GM21576 (cell line): ENCODE measurements around the gene RUSC1.

Experiments used
- ATAC-seq: cut with Tn5 transposase; IDR thresholded peaks from one replicate; pipeline ENCODE4 v1.9.1; 2021; ENCODE audit warnings: mild to moderate bottlenecking, moderate library complexity; ENCODE audit not compliant: unreplicated experiment

Gene RUSC1

DNA sequence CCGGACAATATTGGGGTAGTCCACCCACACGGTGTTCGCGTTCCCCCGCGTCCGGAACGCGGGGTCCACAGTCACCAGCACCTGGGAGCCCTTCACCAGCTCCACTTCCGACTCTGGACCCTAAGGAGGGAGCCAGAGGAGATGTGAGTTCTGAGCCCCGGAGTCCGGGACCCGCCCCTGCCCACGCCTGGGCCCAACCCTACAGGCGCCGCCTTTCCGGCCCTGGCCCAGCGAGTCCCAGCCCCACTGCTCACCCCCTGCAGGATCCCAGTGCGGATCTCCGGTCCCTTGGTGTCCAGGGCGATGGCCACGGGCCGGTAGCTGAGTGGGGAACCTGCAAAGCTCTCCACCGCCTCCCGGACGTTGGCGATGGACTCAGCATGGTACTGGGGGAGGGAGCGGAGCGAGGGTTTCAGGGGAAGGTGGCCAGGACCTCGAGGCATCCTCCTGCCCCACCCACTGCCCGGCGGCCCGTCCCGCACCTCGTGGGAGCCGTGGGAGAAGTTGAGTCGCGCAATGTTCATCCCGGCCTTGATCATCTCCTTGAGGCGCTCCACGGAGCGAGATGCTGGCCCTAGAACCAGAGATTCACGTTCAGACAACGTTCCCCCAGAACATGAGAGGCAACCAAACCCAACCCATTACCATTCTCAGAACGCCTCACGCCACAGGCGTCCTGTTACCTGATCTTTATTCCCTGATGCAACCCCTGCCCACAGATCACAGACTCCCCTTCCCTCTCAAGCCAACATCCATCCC lies 25.3 kb upstream of the RUSC1 start:
- ATAC-seq: no peak

DNA sequence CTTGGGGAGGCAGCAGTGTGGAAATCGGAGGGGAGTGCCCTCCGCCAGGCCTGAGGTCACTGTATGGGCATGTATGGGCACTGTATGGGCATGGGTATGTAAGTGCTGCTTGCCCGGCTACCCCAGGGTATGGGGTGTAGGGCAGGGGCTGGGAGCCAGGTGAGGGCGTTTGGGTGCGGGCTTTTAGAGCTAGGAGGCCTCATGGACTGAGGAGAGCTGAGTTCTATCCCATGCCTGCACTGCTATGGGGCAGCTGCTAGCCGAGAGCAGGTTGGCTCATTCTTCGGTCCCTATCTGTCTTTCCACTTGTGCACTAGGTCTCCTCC lies 24.8 kb upstream of the RUSC1 start:
- no peak for ATAC-seq

- ATAC-seq: no peak
Measured at GRCh38 chr1:155296661-155297060, 24.0 kb upstream of the RUSC1 start.

- ATAC-seq: no peak
Measured at GRCh38 chr1:155297384-155297783, 23.3 kb upstream of the RUSC1 start.

DNA sequence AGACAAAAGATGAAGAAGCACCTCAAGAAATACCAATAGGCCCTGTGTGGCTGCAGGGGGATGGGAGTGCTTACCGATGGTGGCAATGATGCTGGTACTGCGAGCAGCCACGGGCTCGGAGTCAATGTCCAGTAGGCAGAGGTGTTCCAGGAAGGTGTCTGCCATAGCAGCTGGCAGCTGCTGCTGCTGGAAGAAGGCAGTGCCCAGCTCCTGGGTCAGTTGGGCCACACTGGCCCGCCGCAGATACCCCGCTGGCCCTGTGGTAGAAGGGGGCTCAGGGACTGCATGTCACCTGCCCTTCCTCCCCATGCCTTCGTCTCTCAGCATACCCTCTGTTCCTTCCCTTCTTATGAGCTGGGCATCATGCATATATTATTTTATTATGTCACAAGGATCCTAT lies 20.7 kb upstream of the RUSC1 start:
- no peak for ATAC-seq

DNA sequence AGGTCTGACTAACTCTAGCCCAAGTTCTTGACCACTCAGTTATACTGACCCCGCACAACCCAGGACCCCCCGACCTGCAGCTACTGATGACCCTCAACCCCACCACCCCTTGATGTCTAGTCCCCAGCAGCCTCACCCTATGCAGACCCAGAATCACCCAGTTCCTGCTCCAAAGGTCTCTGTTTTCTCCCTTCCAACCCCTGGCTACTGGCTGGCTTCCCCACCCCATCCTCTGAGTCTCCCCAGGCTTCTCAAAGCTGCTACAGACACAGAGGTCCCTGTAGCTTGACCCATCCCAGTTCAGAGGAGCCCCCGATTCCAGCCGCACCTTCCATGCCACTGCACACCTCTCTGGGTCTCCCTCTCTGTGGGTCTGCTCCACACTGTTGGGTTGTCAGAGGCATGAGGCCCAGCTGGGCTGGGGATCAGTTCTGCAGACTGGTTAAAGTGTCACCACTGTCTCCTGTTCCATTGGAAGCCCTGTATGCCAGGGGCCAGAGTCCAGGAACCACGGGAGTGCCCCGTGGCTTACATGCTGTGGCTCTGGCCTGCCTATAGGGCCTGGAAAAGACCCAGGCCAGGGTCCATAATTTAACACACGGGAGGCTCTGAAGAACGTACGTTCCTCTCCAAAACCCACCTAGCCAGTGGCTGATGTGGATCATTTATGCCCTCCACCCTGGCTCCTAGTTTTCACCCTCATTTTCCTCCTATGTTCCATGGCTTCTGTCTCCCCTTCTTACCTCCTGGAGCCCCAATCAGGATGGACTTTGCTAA lies 20.0 kb upstream of the RUSC1 start:
- no peak for ATAC-seq

DNA sequence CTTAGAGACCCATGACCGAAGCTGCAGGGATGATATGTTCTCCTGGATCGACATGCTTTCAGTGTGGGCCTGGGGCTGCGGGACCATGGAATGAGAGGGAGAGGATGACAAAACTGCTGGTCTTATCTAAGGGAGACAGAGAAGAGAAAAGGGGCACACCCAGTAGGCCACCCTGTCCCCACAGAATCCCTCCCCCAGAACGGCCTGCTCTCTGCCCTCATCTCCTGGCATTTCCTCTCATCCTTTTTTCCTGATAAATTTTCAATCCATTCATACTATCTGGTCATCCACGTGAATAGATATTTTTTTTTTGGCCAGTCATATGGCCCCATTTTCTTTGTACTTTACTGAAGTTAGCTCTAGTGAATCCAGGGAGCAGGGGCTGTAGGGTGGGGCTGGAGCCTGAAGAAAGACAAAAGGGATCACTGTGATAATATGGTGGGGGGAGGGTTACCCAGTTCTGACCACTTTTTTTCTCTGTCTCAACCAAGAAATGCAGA lies 19.3 kb upstream of the RUSC1 start, which contains the start of gene PKLR:
PKLR (minus strand) TSS at position 97 of the 500 bp plus-strand sequence; CDS start at position 54, 43 bp downstream.
- no peak for ATAC-seq

DNA sequence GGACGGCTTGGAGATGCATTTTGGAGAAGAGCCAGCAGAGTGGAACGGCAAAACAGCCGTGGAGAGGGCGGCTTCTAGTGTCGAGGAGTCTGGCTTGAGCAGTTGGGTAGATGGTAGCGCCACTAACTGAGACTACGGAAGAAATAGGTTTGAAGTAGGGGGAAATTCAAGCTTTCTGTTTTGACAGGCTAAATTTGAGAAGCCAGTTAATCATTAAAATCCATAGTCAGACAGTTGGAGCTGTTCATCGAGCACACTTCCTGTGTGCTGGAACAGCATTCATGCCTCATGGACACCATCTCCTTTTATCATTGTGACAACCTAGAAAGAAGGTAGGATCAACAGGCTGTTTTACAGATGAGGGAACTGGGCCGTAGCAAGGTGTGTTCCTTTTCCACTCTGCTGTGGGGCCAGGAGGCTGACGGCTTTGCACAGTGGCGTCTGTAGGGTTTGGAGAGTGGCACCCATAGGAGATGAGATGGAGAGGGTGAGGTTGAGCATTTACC lies 16.1 kb upstream of the RUSC1 start:
- ATAC-seq: no peak

DNA sequence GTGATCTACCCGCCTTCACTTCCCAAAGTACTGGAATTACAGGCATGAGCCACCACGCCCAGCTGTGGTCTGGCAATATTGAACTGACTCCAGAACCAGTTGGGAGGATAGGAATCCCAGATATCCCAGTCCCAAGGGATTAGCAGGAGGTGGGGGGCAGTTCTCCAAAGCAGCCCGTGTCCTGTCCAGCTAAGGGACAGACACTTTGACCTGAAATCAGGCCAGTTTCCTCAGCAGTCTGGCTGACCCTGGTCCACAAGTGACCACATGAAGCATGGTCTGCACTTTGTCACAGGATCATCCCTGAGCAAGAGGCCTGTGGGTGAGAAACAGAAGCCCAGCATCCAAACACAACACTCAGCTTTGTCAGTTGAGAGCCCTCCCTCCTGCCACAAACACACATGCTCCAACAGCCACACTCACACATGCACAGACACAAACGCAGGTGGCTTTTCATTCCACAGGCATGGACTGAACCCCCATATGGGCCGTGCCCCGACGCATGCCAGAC lies 14.8 kb upstream of the RUSC1 start:
- no peak for ATAC-seq

GRCh38 chr1:155307247-155307740 lies 13.4 kb upstream of the RUSC1 start:
- no peak for ATAC-seq

GRCh38 chr1:155308493-155309422 lies 11.9 kb upstream of the RUSC1 start, which contains the start of gene FDPS:
FDPS (plus strand) TSS chr1:155308866; CDS start chr1:155309790, 924 bp downstream.
- peak; percentile 96 for ATAC-seq

- no peak for ATAC-seq
Measured at GRCh38 chr1:155309423-155310021, 11.2 kb upstream of the RUSC1 start.

- no peak for ATAC-seq
Measured at GRCh38 chr1:155313261-155313660, 7.4 kb upstream of the RUSC1 start.

GRCh38 chr1:155316922-155317321 lies 3.8 kb upstream of the RUSC1 start:
- ATAC-seq: no peak

GRCh38 chr1:155318082-155318481 lies 2.6 kb upstream of the RUSC1 start:
- no peak for ATAC-seq

DNA sequence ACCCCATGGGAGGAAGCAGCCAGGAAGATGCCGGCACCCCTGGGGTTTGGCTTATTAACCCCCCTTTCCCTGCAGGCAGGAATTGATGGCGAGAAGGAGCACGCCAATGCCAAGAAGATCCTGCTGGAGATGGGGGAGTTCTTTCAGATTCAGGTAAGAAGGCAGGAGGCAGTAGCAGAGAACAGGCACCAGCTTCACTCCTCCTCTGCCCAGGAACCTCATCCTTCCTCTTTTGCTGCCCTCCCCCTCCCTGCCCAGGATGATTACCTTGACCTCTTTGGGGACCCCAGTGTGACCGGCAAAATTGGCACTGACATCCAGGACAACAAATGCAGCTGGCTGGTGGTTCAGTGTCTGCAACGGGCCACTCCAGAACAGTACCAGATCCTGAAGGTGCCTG lies 1.2 kb upstream of the RUSC1 start:
- no peak for ATAC-seq

DNA sequence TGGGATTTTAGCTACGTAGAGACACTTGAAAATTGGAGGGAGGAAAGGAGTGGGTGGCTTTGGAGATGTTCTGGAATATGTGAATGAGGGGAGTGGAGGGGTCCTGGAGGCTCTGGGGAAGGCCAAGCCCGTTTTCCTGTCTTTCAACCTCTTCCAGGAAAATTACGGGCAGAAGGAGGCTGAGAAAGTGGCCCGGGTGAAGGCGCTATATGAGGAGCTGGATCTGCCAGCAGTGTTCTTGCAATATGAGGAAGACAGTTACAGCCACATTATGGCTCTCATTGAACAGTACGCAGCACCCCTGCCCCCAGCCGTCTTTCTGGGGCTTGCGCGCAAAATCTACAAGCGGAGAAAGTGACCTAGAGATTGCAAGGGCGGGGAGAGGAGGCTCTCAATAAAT lies 442 bp upstream of the RUSC1 start:
- no peak for ATAC-seq

DNA sequence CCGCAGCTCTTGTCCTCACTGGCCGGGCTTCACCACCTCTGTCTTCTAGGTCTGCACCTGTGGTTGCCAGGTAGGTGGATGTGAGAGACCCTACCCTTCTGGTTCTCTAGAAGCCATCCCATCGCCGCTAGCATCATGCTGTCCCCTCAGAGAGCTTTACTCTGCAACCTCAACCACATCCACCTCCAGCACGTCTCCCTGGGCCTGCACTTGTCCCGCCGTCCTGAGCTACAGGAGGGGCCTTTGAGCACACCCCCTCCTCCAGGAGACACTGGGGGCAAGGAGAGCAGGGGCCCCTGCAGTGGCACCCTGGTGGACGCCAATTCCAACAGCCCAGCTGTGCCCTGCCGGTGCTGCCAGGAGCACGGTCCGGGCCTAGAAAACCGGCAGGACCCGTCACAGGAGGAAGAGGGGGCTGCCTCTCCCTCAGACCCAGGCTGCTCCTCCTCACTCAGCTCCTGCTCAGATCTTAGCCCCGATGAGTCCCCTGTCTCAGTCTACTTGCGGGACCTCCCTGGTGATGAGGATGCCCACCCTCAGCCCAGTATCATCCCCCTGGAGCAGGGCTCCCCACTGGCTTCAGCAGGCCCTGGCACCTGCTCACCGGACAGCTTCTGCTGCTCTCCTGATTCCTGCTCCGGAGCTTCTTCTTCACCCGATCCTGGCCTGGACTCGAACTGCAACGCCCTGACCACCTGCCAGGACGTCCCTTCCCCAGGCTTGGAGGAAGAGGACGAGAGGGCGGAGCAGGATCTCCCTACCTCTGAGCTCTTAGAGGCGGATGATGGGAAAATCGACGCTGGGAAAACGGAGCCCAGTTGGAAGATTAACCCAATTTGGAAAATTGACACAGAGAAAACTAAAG lies 1.2 kb downstream of the RUSC1 start:
- no peak for ATAC-seq

GRCh38 chr1:155322571-155322952 lies 1.9 kb downstream of the RUSC1 start:
- ATAC-seq: no peak
